Spleen (tissue), 11 donors: ENCODE data around the gene ALX4. TPM values are rescaled to one million over a fixed set of nuclear protein-coding genes. Genes with fewer than 3 reads are reported as not detected.

Source experiments
- DNase-seq: peaks from one replicate; pipeline ENCODE4 v3.0.0-alpha.2; 2020
- H3K27ac ChIP-seq, 8 donors: fragments of 200-600 bp; sonication (generic) in 7 of 8; 1 replicate in 4 of 8; 2 replicates in 4 of 8; pipeline versions ENCODE4 v1.5.0 to v1.8.0; 2016 to 2021; ENCODE audit warnings: inconsistent platforms in 4 of 8, mild to moderate bottlenecking in 4 of 8, moderate library complexity in 1 of 8
- H3K27me3 ChIP-seq, 7 donors: fragments of 200-600 bp; sonication (generic) in 6 of 7; replicated peaks in 1 of 7; 1 replicate in 4 of 7; 2 replicates in 3 of 7; pipeline versions ENCODE4 v1.5.0 to v1.8.0; 2016 to 2021; ENCODE audit warnings: inconsistent platforms in 3 of 7, mild to moderate bottlenecking in 1 of 7
- H3K36me3 ChIP-seq, 6 donors: fragments of 200-600 bp; sonication (generic) in 5 of 6; 1 replicate in 4 of 6; 2 replicates in 2 of 6; pipeline versions ENCODE4 v1.5.0 to v1.8.0; 2016 to 2021; ENCODE audit warnings: inconsistent platforms in 2 of 6
- H3K4me1 ChIP-seq, 6 donors: fragments of 200-600 bp; sonication (generic) in 5 of 6; 1 replicate in 3 of 6; 2 replicates in 3 of 6; pipeline versions ENCODE4 v1.5.0 to v1.8.0; 2016 to 2021; ENCODE audit warnings: inconsistent platforms in 3 of 6
- H3K4me3 ChIP-seq, 8 donors: fragments of 200-600 bp; sonication (generic) in 7 of 8; 1 replicate in 4 of 8; 2 replicates in 4 of 8; pipeline versions ENCODE4 v1.5.0 to v1.8.0; 2016 to 2021; ENCODE audit warnings: inconsistent platforms in 4 of 8, mild to moderate bottlenecking in 4 of 8, moderate library complexity in 2 of 8
- H3K9me3 ChIP-seq, 8 donors: fragments of 200-600 bp; sonication (generic) in 7 of 8; 1 replicate in 4 of 8; 2 replicates in 4 of 8; pipeline versions ENCODE4 v1.5.0 to v1.8.0; 2016 to 2021; ENCODE audit warnings: inconsistent platforms in 4 of 8
- CTCF ChIP-seq, 11 experiments: fragments of 200-600 bp in 7 of 11; fragments of 450-650 bp in 4 of 11; sonication (generic) in 4 of 11; IDR thresholded peaks in 8 of 11; conservative IDR thresholded peaks in 3 of 11; 1 replicate in 7 of 11; 2 replicates in 4 of 11; pipeline versions ENCODE4 v1.4.0 to v1.8.0; 2016 to 2021; ENCODE audit warnings: antibody characterized with exemption in 11 of 11, inconsistent platforms in 4 of 11, mild to moderate bottlenecking in 1 of 11
- POLR2A ChIP-seq, 3 donors: fragments of 450-650 bp; IDR thresholded peaks; one replicate each; pipeline ENCODE4 v1.5.1; 2017; ENCODE audit warnings: antibody characterized with exemption in 3 of 3, mild to moderate bottlenecking in 1 of 3
- POLR2AphosphoS5 ChIP-seq, 3 donors: sonication (generic); formaldehyde crosslinking; IDR thresholded peaks; one replicate each; pipeline ENCODE4 v1.5.1; 2017; ENCODE audit warnings: antibody characterized with exemption in 3 of 3
- WGBS, 5 donors: extraction: QIAGEN DNeasy Blood & Tissue Kit in 3 of 5; methylation state at CpG; one replicate each; pipeline versions ENCODE4 v1.1.5 to v1.1.7; 2013 to 2018; 5-methylcytosine and 5-hydroxymethylcytosine counted together
- intact Hi-C: fragments of 100-400 bp; cut with DNase I; formaldehyde crosslinking; loops from one replicate; pipeline ENCODE4 v1.15.0; 2023; ENCODE audit warnings: low total_unique reads
- polyA plus RNA-seq, 3 donors: library from polyadenylated mRNA; stranded (reverse); fragments of 200-250 nt; gene quantifications; one replicate each; pipeline ENCODE4 v1.2.1, GENCODE V29; 2013
- total RNA-seq, 7 donors: library from RNA; depleted of rRNA in 3 of 7; stranded (reverse); fragments of >200 nt in 3 of 7; fragmentation: NEBNext Ultra II Directional in 4 of 7; extraction: Animal tissue kit (Norgen Biotek cat#: 25700) in 4 of 7; gene quantifications; one replicate each; pipeline versions ENCODE4 v1.1.0 to v1.2.1, GENCODE V29; 2016 to 2021
- donor health status: healthy with polysubstance abuse.
- donor health status: DM: no; HTN: no; CAD: no; lungs with moderate emphysema.
- donor health status: DM: no; HTN: no; CAD: no.
- donor health status: Bipolar disorder and iron deficiency.
- donor health status: healthy.
- donor health status: DM: no; HTN: no; CAD: no.
- donor health status: DM: yes; HTN: yes; CAD: no.

The ALX4 gene
- total and polyA plus RNA-seq, 10 donors, result 0.11 TPM; not detected in 9

- DNase-seq, result no peak
- no peak for TF ChIP-seq POLR2AphosphoS5 (IDR thresholded peaks at IDR 0.05)
- TF ChIP-seq CTCF (IDR thresholded peaks at IDR 0.05 in 8 of 11, conservative IDR thresholded peaks at IDR 0.05 in 3 of 11), result no peak
- TF ChIP-seq POLR2A (IDR thresholded peaks at IDR 0.05), result no peak
- 76 to 84% (median 81%) methylated on average over 6 of the region's 6 CpGs for WGBS, 5 donors
- Histone ChIP-seq H3K27ac (no peak overlapping the region), H3K4me3 (no peak overlapping the region), H3K4me1 (no peaks in the 10 kb centered on the region), H3K27me3 (peaks cover 0 to 3% (median 0%) of the 10 kb centered on the region in 7 donors), H3K36me3 (no peaks in the 10 kb centered on the region), H3K9me3 (no peaks in the 10 kb centered on the region)
- intact Hi-C loops, result no loop called here
Observed at GRCh38 chr11:44279483-44279882, 30.5 kb downstream of the ALX4 start.

- Histone ChIP-seq H3K27me3 (peaks cover 0 to 3% (median 0%) of the 10 kb centered on the region in 7 donors), H3K27ac (no peak overlapping the region), H3K9me3 (no peaks in the 10 kb centered on the region), H3K4me3 (no peak overlapping the region), H3K36me3 (no peaks in the 10 kb centered on the region), H3K4me1 (no peaks in the 10 kb centered on the region)
- WGBS, 5 donors, result 83 to 90% (median 83%) methylated on average over 17 to 18 of the region's 18 CpGs
- TF ChIP-seq CTCF (IDR thresholded peaks at IDR 0.05 in 8 of 11, conservative IDR thresholded peaks at IDR 0.05 in 3 of 11), result no peak
- no peak for TF ChIP-seq POLR2A (IDR thresholded peaks at IDR 0.05)
- no peak for TF ChIP-seq POLR2AphosphoS5 (IDR thresholded peaks at IDR 0.05)
- intact Hi-C loops, result no loop called here
- DNase-seq, result peak; percentile 51
Observed at GRCh38 chr11:44277196-44278090, 32.5 kb downstream of the ALX4 start.

- no peak overlapping the region for H3K4me3 ChIP-seq
- TF ChIP-seq CTCF (IDR thresholded peaks at IDR 0.05 in 8 of 11, conservative IDR thresholded peaks at IDR 0.05 in 3 of 11) (no peak), POLR2A (IDR thresholded peaks at IDR 0.05) (no peak), POLR2AphosphoS5 (IDR thresholded peaks at IDR 0.05) (no peak)
Observed at GRCh38 chr11:44275961-44276550, 33.9 kb downstream of the ALX4 start.

GRCh38 chr11:44275241-44275640 lies 34.7 kb downstream of the ALX4 start:
- Histone ChIP-seq H3K27me3 (peaks cover 0 to 2% (median 0%) of the 10 kb centered on the region in 7 donors), H3K4me3 (no peak overlapping the region), H3K27ac (no peak overlapping the region), H3K9me3 (no peaks in the 10 kb centered on the region), H3K4me1 (no peaks in the 10 kb centered on the region), H3K36me3 (no peaks in the 10 kb centered on the region)
- TF ChIP-seq POLR2AphosphoS5 (IDR thresholded peaks at IDR 0.05) (no peak), POLR2A (IDR thresholded peaks at IDR 0.05) (no peak), CTCF (IDR thresholded peaks at IDR 0.05 in 8 of 11, conservative IDR thresholded peaks at IDR 0.05 in 3 of 11) (no peak)
- peak; percentile 41 for DNase-seq
- intact Hi-C loops, result no loop called here
- 90 to 98% (median 96%) methylated on average over 8 to 10 of the region's 10 CpGs for WGBS, 5 donors

More at GRCh38 chr11:44275961-44276550, 33.9 kb downstream of the ALX4 start:
- H3K27ac ChIP-seq, result no peak overlapping the region
- intact Hi-C loops, result no loop called here
- no peaks in the 10 kb centered on the region for H3K36me3 ChIP-seq
- H3K9me3 ChIP-seq, result no peaks in the 10 kb centered on the region
- peak; percentile 57 for DNase-seq
- peaks cover 0 to 3% (median 0%) of the 10 kb centered on the region in 7 donors for H3K27me3 ChIP-seq
- WGBS, 5 donors, result 77 to 87% (median 82%) methylated on average over 6 to 7 of the region's 7 CpGs
- H3K4me1 ChIP-seq, result no peaks in the 10 kb centered on the region
